Adrenal gland (tissue), 5 donors: Measurements from ENCODE around the gene FYN.

ENCODE experiments used
- CTCF ChIP-seq, 6 experiments: fragments of 450-650 bp in 4 of 6; fragments of 200-600 bp in 2 of 6; sonication (generic) in 1 of 6; IDR thresholded peaks; 1 replicate in 5 of 6; 2 replicates in 1 of 6; pipeline versions ENCODE4 v1.5.1 to v1.8.0; 2016 to 2021; ENCODE audit warnings: antibody characterized with exemption in 6 of 6, mild to moderate bottlenecking in 2 of 6, moderate library complexity in 1 of 6
- POLR2A ChIP-seq, 2 donors: fragments of 450-650 bp; IDR thresholded peaks; one replicate each; pipeline ENCODE4 v1.6.1; 2017; ENCODE audit warnings: antibody characterized with exemption in 2 of 2, mild to moderate bottlenecking in 2 of 2, moderate library complexity in 1 of 2
- donor health status: DM: no; HTN: no; CAD: no.

- no peak for TF ChIP-seq CTCF (IDR thresholded peaks at IDR 0.05)
- TF ChIP-seq POLR2A (IDR thresholded peaks at IDR 0.05), result no peak
Observed at GRCh38 chr6:111809766-111810165, 63.5 kb downstream of the FYN start.
